ENCODE results near the gene PADI4.
A peak's percentile ranks its signal among the peaks of the same experiment; 100 is the strongest.

The PADI4 gene

GRCh38 chr1:17307946-17308345 is at the start of gene PADI4:
Gene PADI4, plus strand, starts transcription at chr1:17308197. Its CDS starts 26 bp downstream, at chr1:17308223.
- FAIRE-seq (no peak), DNase-seq (ENCODE audit: low spot score) (no peak)

- DNase-seq (ENCODE audit: low spot score), result no peak
- FAIRE-seq, result no peak
Measured at GRCh38 chr1:17258758-17259130, 49.3 kb upstream of the PADI4 start.

- DNase-seq (ENCODE audit: low spot score) (peak; percentile 41), FAIRE-seq (peak; percentile 50)
Measured at GRCh38 chr1:17259233-17259873, 48.6 kb upstream of the PADI4 start.

DNA sequence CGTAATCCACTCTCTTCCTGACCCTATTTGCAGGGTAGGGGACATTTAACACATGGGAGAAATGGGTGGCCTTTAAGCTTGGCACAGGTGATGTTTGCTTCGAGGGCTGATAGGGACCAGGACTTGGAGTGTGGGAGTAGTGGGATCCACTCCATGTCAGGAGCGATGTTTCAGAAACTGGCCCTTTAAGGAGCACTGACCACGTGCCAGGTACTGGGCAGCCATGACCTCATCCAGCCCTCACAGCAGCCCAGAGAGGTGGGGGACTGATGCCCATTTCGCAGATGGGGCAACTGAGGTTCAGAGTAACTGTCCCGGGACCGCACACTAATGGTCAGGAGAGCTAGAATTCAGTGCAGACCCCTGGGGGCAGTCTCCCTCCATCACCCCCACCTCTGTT is 47.7 kb upstream of the PADI4 start:
- no peak for DNase-seq (ENCODE audit: low spot score)
- FAIRE-seq, result no peak

DNA sequence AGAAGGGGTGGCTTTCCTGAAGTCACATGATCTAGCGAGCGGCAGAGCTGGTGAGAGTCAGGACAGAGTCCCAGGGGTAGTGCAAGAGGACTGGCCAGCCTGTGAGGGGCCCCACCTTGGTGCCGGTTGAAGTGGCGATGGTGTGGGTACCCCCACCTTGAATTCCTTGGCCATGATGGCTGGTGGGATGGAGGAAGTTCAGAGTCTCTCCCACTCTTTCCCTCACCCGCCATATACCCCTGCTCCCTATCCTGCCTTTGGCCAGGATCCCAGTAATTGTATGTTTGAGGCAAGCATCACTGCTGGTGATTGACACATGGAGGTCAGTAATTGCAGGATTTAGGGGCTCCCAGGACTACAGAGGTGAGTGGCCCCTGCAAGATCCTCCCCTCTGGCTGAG is 47.3 kb upstream of the PADI4 start:
- DNase-seq (ENCODE audit: low spot score) (no peak), FAIRE-seq (no peak)

- DNase-seq (ENCODE audit: low spot score), result no peak
- FAIRE-seq, result no peak
Measured at GRCh38 chr1:17263936-17264335, 44.1 kb upstream of the PADI4 start.

- DNase-seq (ENCODE audit: low spot score), result no peak
- no peak for FAIRE-seq
Measured at GRCh38 chr1:17264470-17264869, 43.5 kb upstream of the PADI4 start.

- no peak for DNase-seq (ENCODE audit: low spot score)
- no peak for FAIRE-seq
Measured at GRCh38 chr1:17265162-17265561, 42.8 kb upstream of the PADI4 start.

DNA sequence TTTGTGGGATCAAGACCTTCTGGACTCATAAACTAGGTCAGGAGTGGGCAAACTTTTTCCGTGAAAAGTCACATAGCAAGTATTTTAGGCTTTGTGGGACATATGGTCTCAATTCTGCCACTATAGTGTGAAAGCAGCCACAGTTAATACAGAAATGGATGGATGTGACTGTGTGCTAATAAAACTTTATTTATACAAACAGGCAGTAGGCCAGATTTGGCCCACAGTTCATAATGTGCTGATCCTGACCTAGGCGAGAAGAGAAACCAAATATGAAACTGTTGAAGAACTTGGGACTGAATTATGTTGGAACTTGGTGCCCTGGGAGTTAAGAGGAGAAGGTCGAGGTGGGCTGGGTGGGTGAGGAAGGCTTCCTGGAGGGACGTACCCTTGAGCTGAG is 42.0 kb upstream of the PADI4 start:
- no peak for DNase-seq (ENCODE audit: low spot score)
- no peak for FAIRE-seq

DNA sequence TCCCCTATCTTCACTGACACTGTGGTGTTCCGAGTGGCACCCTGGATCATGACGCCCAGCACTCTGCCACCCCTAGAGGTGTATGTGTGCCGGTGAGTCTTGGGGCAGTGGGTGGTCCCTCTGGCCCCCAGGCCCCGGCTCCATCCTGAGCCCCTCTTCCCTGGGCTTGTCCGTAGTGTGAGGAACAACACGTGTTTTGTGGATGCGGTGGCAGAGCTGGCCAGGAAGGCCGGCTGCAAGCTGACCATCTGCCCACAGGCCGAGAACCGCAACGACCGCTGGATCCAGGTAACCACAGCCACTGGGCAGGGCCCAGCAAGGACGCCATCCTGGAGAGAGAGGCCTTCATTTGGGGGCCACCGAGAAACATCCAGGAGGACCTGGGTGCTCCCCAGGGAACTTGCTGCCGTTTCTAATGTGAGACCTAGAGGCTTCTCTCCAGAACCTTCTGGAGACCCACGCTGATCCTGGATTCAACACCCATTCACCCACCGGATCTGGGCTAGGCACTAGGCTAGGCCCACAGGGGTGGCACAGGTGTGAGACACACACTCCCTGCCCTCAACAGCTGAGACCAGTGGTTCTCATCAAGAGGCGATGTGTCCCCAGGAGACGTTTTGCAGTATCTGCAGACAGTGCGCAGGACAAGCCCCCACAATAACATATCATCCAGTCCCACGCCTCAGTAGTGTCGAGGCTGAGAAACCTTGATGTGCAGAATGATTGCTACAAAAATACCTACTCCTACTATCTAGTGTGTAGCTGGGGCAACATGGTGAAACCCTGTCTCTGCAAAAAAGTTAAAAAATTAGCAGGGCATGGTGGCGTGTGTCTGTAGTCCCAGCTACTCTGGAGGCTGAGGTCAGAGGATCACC is 36.9 kb upstream of the PADI4 start:
- DNase-seq (ENCODE audit: low spot score) (no peak), FAIRE-seq (no peak)

DNA sequence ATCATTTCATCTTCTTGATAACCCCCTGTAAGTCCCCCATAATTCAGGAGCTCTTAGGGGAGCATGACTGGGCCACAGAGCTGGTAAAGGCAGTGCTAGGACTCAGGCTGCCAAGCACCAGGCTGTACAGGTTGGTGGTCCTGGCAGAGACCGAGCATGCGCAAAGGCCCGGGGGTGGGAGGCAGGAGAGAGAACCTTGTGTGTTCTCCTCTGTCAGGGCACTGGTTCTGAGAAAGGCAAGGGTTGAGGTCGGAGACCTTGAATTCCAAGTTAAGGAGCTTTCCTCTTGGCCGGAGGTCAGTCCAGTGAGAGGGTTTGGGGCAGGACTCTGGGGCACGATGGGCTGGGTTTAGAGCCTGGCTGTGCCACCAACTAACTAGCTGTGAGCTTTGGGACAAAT is 35.9 kb upstream of the PADI4 start:
- no peak for FAIRE-seq
- no peak for DNase-seq (ENCODE audit: low spot score)

DNA sequence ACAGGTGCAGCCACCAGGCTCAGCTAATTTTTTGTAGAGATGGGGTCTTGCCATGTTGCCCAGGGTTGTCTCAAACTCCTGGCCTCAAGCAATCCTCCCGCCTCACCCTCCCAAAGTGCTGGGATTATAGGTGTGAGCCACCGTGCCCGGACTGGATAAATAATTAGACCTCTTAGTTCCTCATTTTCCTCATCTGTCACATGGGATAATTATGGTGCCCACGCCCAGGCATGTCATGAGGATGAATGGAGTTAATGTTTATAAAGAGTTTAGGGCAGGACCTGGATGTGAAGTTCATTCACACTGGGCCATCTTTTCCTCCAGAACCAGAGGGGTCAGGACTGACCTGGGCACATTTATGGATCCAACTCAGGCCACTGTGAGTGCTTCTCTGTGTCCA is 35.4 kb upstream of the PADI4 start:
- DNase-seq (ENCODE audit: low spot score) (no peak), FAIRE-seq (no peak)

DNA sequence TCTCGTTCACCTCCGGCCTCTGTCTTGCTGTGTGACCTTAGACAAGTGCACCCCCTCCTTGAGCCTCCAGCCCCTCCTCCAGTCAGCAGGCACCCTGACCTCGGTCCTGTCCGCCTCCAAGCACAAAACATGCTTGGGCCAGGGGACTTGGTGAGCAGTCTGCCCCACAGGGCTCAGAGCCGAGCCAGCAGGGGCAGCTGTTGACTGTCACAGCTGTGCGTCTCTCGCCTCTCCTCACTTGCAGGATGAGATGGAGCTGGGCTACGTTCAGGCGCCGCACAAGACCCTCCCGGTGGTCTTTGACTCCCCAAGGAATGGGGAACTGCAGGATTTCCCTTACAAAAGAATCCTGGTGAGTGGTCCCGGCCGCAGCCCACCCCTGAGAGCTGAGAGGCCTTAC is 34.9 kb upstream of the PADI4 start:
- no peak for FAIRE-seq
- no peak for DNase-seq (ENCODE audit: low spot score)

- peak; percentile 32 for DNase-seq (ENCODE audit: low spot score)
- no peak for FAIRE-seq
Measured at GRCh38 chr1:17274186-17275170, 33.5 kb upstream of the PADI4 start.

DNA sequence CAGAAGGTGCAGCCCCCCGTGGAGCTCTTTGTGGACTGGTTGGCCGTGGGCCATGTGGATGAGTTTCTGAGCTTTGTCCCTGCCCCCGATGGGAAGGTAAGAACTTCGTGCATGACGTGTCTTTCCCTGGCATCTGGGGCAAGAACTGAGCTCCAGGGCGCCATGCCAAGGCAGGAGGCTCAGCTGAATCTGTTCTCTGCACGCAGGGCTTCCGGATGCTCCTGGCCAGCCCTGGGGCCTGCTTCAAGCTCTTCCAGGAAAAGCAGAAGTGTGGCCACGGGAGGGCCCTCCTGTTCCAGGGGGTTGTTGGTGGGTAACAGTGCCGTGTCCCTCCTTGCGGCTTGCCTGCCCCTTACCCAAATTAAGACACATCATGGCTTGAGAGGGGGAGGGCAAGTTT is 31.4 kb upstream of the PADI4 start:
- peak; percentile 78 for DNase-seq (ENCODE audit: low spot score)
- peak; percentile 83 for FAIRE-seq

DNA sequence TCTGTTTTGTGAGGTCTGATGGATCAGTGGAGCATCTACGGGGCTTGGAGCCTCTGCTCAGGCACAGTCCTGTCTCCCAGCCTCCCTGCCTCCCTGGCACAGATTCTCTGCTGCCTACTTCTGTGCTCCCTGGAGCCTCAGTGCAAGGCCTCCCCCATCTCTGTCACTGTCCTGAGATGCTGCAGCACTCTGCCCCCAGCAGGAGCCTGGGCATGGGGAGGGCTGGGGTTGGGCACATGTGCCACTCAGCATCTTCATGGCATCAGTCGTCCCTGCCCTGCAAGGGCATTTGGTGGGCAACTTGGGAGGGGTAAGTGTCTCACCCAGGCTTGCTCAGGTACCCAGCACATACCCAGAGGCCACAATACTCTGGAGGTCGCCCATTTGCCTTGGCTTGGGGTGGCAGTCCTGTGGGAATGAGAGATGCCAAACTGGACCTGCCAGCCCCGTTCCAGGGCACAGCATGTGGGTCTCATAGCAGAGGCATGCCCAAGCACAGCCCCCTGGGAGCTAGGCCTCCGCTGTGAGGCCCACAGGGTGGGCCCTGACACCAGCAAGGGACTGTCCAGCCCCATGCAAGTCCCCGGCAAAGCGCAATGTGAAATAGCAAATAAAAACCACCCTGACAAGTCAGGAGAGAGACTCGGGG is 30.4 kb upstream of the PADI4 start:
- DNase-seq (ENCODE audit: low spot score), result no peak
- FAIRE-seq, result no peak

- FAIRE-seq (no peak), DNase-seq (ENCODE audit: low spot score) (no peak)
Measured at GRCh38 chr1:17278996-17279830, 28.8 kb upstream of the PADI4 start.

GRCh38 chr1:17280436-17280835 is 27.6 kb upstream of the PADI4 start:
- no peak for FAIRE-seq
- no peak for DNase-seq (ENCODE audit: low spot score)

- no peak for DNase-seq (ENCODE audit: low spot score)
- FAIRE-seq, result no peak
Measured at GRCh38 chr1:17280894-17281293, 27.1 kb upstream of the PADI4 start.

GRCh38 chr1:17281775-17282181 is 26.2 kb upstream of the PADI4 start:
- FAIRE-seq, result no peak
- no peak for DNase-seq (ENCODE audit: low spot score)

Data from RCC 7860 (cell line).